ENCODE results near the gene TBC1D2B. TPM values are rescaled to one million over a fixed set of nuclear protein-coding genes. Genes with fewer than 3 reads are reported as not detected.

Gene TBC1D2B
- total RNA-seq, 4 donors from 2014 or later = 31.3 to 58.8 (median 32.7) TPM

- peaks cover 6 to 18% (median 15%) of the 10 kb centered on the region in 4 donors for H3K4me1 ChIP-seq
- H3K27ac ChIP-seq (replicated peaks in 1 of 4) = no peak overlapping the region
- no peaks in the 10 kb centered on the region for H3K9me3 ChIP-seq
- H3K36me3 ChIP-seq = no peaks in the 10 kb centered on the region
- no peak overlapping the region for H3K4me3 ChIP-seq
- H3K27me3 ChIP-seq = no peaks in the 10 kb centered on the region
- 93% methylated on average over 3 of the region's 23 CpGs for WGBS
- no peak for DNase-seq (ENCODE audit: extremely low spot score)
- intact Hi-C loops (cut with DNase I) = no loop called here
- TF ChIP-seq POLR2A (IDR thresholded peaks at IDR 0.05; ENCODE audit: low read depth) = no peak
- TF ChIP-seq, protein P1, sequence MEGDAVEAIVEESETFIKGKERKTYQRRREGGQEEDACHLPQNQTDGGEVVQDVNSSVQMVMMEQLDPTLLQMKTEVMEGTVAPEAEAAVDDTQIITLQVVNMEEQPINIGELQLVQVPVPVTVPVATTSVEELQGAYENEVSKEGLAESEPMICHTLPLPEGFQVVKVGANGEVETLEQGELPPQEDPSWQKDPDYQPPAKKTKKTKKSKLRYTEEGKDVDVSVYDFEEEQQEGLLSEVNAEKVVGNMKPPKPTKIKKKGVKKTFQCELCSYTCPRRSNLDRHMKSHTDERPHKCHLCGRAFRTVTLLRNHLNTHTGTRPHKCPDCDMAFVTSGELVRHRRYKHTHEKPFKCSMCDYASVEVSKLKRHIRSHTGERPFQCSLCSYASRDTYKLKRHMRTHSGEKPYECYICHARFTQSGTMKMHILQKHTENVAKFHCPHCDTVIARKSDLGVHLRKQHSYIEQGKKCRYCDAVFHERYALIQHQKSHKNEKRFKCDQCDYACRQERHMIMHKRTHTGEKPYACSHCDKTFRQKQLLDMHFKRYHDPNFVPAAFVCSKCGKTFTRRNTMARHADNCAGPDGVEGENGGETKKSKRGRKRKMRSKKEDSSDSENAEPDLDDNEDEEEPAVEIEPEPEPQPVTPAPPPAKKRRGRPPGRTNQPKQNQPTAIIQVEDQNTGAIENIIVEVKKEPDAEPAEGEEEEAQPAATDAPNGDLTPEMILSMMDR (IDR thresholded peaks at IDR 0.05) = no peak
- TF ChIP-seq POLR2AphosphoS5 (IDR thresholded peaks at IDR 0.05) = no peak
- no peak for TF ChIP-seq EP300 (IDR thresholded peaks at IDR 0.05)
Measured at GRCh38 chr15:77985031-77985930, 92.2 kb downstream of the TBC1D2B start.

DNA sequence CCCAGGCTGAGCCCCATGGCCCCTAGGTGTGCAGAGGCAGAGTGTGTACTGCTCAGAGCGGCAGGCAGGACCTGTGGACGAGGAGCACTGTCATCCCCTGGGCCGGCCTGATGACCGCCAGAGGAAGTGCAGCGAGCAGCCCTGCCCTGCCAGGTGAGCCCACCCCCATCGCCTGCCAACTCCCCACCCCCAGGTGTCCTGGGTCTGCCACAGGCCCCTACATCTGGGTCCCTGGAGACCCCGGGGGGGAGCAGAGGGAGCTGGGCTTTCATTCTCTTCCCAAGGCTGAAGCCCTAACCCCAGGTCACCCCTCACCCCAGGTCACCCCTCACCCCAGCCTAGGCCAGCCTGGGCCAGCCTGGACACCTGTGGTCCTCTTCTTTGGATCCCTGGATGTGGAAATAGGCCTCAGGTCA, 93.1 kb downstream of the TBC1D2B start:
- DNase-seq (ENCODE audit: extremely low spot score) = no peak
- 90% methylated on average over 4 of the region's 7 CpGs for WGBS

GRCh38 chr15:77983708-77984445, 93.6 kb downstream of the TBC1D2B start:
- TF ChIP-seq POLR2A (IDR thresholded peaks at IDR 0.05; ENCODE audit: low read depth) = no peak
- TF ChIP-seq, protein P1 (IDR thresholded peaks at IDR 0.05) = no peak
- no peak for TF ChIP-seq EP300 (IDR thresholded peaks at IDR 0.05)
- no peak for TF ChIP-seq POLR2AphosphoS5 (IDR thresholded peaks at IDR 0.05)
- DNase-seq (ENCODE audit: extremely low spot score) = no peak
- WGBS = 60% methylated on average over 15 of the region's 15 CpGs

More for the DNA sequence above, 93.1 kb downstream of the TBC1D2B start:
- Histone ChIP-seq H3K4me1 (peaks cover 0 to 12% (median 8%) of the 10 kb centered on the region in 4 donors), H3K4me3 (no peak overlapping the region), H3K9me3 (no peaks in the 10 kb centered on the region), H3K27me3 (no peaks in the 10 kb centered on the region), H3K27ac (replicated peaks in 1 of 4) (no peak overlapping the region), H3K36me3 (no peaks in the 10 kb centered on the region)
- intact Hi-C loops (cut with DNase I) = no loop called here
- TF ChIP-seq EP300 (IDR thresholded peaks at IDR 0.05) (no peak), POLR2AphosphoS5 (IDR thresholded peaks at IDR 0.05) (no peak)
- TF ChIP-seq, protein P1 (IDR thresholded peaks at IDR 0.05) = no peak

DNA sequence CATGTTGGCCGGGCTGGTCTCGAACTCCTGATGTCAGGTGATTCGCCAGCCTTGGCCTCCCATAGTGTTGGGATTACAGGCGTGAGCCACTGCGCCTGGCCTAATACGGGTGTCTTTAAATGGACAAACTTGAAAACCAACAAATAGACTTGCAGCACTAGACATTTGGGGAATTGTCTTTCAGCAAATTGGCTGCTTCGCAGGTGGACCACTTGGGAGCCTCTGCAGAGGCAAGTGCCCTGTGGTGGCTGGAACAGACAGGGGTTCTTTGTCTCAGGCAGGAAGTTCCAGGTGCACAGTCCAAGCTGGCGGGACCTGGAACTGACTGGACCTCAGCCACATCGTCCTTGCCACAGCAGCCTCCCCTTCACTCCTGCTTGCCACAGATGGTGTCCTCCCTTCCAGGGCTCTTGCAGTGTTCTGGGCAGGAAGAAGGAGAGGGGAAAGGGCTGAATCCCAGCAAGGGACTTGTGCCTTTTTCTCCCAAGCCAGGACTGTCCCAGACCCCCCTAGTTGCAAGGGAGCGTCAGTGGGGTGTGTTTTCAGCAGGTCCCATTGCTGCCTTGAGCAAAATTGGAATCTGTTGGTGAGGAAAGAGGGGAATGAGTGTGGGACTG, 94.3 kb downstream of the TBC1D2B start:
- no peaks in the 10 kb centered on the region for H3K27me3 ChIP-seq
- H3K36me3 ChIP-seq = no peaks in the 10 kb centered on the region
- no peak for TF ChIP-seq EP300 (IDR thresholded peaks at IDR 0.05)
- no peak for TF ChIP-seq POLR2AphosphoS5 (IDR thresholded peaks at IDR 0.05)
- no peak for TF ChIP-seq POLR2A (IDR thresholded peaks at IDR 0.05; ENCODE audit: low read depth)
- TF ChIP-seq, protein P1 (IDR thresholded peaks at IDR 0.05) = no peak
- no peak overlapping the region for H3K27ac ChIP-seq (replicated peaks in 1 of 4)
- peaks cover 0 to 9% (median 6%) of the 10 kb centered on the region in 4 donors for H3K4me1 ChIP-seq
- no peak for DNase-seq (ENCODE audit: extremely low spot score)
- WGBS = 90% methylated on average over 4 of the region's 10 CpGs
- H3K9me3 ChIP-seq = no peaks in the 10 kb centered on the region
- no peak overlapping the region for H3K4me3 ChIP-seq
- intact Hi-C loops (cut with DNase I) = no loop called here

More at GRCh38 chr15:77983708-77984445, 93.6 kb downstream of the TBC1D2B start:
- intact Hi-C loops (cut with DNase I) = no loop called here
- Histone ChIP-seq H3K36me3 (no peaks in the 10 kb centered on the region), H3K4me3 (no peak overlapping the region), H3K27ac (replicated peaks in 1 of 4) (no peak overlapping the region), H3K4me1 (peaks cover 0 to 9% (median 8%) of the 10 kb centered on the region in 4 donors), H3K27me3 (no peaks in the 10 kb centered on the region), H3K9me3 (no peaks in the 10 kb centered on the region)

Data from esophagus muscularis mucosa (tissue), 4 donors.